ENCODE results near the gene PARD3.

PARD3 gene

GRCh38 chr10:34184939-34185386 is 630.1 kb downstream of the PARD3 start:
- DNase-seq (ENCODE audit: low read depth): no peak

GRCh38 chr10:34184397-34184796 is 630.7 kb downstream of the PARD3 start:
- DNase-seq (ENCODE audit: low read depth): no peak

- DNase-seq (ENCODE audit: low read depth): no peak
Observed at GRCh38 chr10:34183016-34183796, 631.9 kb downstream of the PARD3 start.

- DNase-seq (ENCODE audit: low read depth): no peak
Observed at GRCh38 chr10:34181553-34182300, 633.4 kb downstream of the PARD3 start.

GRCh38 chr10:34180749-34181148 is 634.3 kb downstream of the PARD3 start:
- DNase-seq (ENCODE audit: low read depth): no peak

- no peak for DNase-seq (ENCODE audit: low read depth)
Observed at GRCh38 chr10:34179280-34179679, 635.8 kb downstream of the PARD3 start.

GRCh38 chr10:34178756-34179155 is 636.3 kb downstream of the PARD3 start:
- DNase-seq (ENCODE audit: low read depth): no peak

- DNase-seq (ENCODE audit: low read depth): no peak
Observed at GRCh38 chr10:34178196-34178595, 636.9 kb downstream of the PARD3 start.

- no peak for DNase-seq (ENCODE audit: low read depth)
Observed at GRCh38 chr10:34177445-34177844, 637.7 kb downstream of the PARD3 start.

GRCh38 chr10:34176351-34176750 is 638.7 kb downstream of the PARD3 start:
- DNase-seq (ENCODE audit: low read depth): no peak

GRCh38 chr10:34175121-34175520 is 640.0 kb downstream of the PARD3 start:
- no peak for DNase-seq (ENCODE audit: low read depth)

GRCh38 chr10:34172936-34173533 is 642.1 kb downstream of the PARD3 start:
- no peak for DNase-seq (ENCODE audit: low read depth)

- DNase-seq (ENCODE audit: low read depth): no peak
Observed at GRCh38 chr10:34171957-34172527, 643.1 kb downstream of the PARD3 start.

- no peak for DNase-seq (ENCODE audit: low read depth)
Observed at GRCh38 chr10:34169677-34170076, 645.4 kb downstream of the PARD3 start.

- no peak for DNase-seq (ENCODE audit: low read depth)
Observed at GRCh38 chr10:34169131-34169530, 646.0 kb downstream of the PARD3 start.

- no peak for DNase-seq (ENCODE audit: low read depth)
Observed at GRCh38 chr10:34168439-34168838, 646.7 kb downstream of the PARD3 start.

GRCh38 chr10:34166823-34167222 is 648.3 kb downstream of the PARD3 start:
- DNase-seq (ENCODE audit: low read depth): no peak

GRCh38 chr10:34166354-34166753 is 648.7 kb downstream of the PARD3 start:
- no peak for DNase-seq (ENCODE audit: low read depth)

- DNase-seq (ENCODE audit: low read depth): no peak
Observed at GRCh38 chr10:34164029-34164428, 651.1 kb downstream of the PARD3 start.

- DNase-seq (ENCODE audit: low read depth): no peak
Observed at GRCh38 chr10:34163075-34163905, 651.8 kb downstream of the PARD3 start.

GRCh38 chr10:34161777-34162370 is 653.2 kb downstream of the PARD3 start:
- no peak for DNase-seq (ENCODE audit: low read depth)

Data from stimulated activated CD8-positive, alpha-beta memory T cell treated with anti-CD3 and anti-CD28 coated beads, Interleukin-15, amount 100 ng/mL, for 24 hours (primary cell).